ENCODE data around the gene REG1A. TPM values are rescaled to one million over a fixed set of nuclear protein-coding genes. Genes with fewer than 3 reads are reported as not detected.

REG1A gene
- total RNA-seq, 4 donors from 2014 or later: 0.45 TPM; not detected in 3

GRCh38 chr2:79122676-79123075, 2.4 kb downstream of the REG1A start:
- Histone ChIP-seq H3K4me3 (no peak overlapping the region), H3K36me3 (no peaks in the 10 kb centered on the region), H3K4me1 (no peaks in the 10 kb centered on the region), H3K27me3 (no peaks in the 10 kb centered on the region), H3K9me3 (no peaks in the 10 kb centered on the region), H3K27ac (replicated peaks in 1 of 4) (no peak overlapping the region)
- TF ChIP-seq CTCF (IDR thresholded peaks at IDR 0.05): no peak
- no peak for TF ChIP-seq POLR2AphosphoS5 (IDR thresholded peaks at IDR 0.05)
- TF ChIP-seq EP300 (IDR thresholded peaks at IDR 0.05): no peak
- TF ChIP-seq POLR2A (IDR thresholded peaks at IDR 0.05; ENCODE audit: low read depth): no peak
- DNase-seq (ENCODE audit: extremely low spot score): no peak
- WGBS: 81% methylated on average over 2 of the region's 2 CpGs
- intact Hi-C loops (cut with DNase I): no loop called here

DNA sequence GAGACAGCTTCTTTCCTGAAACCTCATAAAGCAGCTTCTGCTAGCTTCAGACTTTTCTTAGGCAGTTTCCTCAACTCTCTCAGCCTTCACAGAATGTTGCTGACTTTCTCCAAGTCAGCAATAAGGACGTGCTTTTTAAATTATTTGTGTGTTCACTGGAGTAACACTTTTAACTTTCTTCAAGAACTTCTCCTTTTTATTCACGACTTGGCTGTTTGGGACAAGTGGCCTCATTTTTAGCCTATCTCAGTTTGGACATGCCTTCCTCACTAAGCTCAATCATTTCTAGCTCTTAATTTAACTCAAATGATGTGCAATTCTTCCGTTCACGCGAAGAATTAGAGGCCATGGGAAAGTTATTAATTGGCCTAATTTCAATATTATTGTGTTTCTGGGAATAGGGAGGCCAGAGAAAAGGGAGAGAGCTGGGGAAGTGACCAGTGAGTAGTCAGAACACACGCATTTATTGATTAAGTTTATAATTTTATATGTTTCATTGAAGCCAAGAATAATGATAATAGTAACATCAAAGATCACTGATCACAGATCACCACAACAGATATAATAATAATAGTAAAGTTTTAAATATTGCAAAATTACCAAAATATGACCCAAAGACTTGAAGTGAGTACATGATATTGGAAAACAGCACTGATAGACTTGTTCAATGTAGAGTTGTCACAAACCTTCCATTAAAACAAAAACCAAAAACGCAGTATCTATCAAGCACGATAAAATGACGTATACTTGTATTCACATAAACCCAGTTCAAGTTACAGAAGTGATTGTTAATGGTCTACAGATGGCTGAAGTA, 4.8 kb downstream of the REG1A start:
- no peaks in the 10 kb centered on the region for H3K4me1 ChIP-seq
- WGBS: 78% methylated on average over 9 of the region's 9 CpGs
- DNase-seq (ENCODE audit: extremely low spot score): no peak
- no peak overlapping the region for H3K4me3 ChIP-seq
- no peaks in the 10 kb centered on the region for H3K36me3 ChIP-seq
- H3K27me3 ChIP-seq: no peaks in the 10 kb centered on the region
- H3K27ac ChIP-seq (replicated peaks in 1 of 4): no peak overlapping the region
- TF ChIP-seq EP300 (IDR thresholded peaks at IDR 0.05): no peak
- TF ChIP-seq CTCF (IDR thresholded peaks at IDR 0.05): no peak
- no peak for TF ChIP-seq POLR2A (IDR thresholded peaks at IDR 0.05; ENCODE audit: low read depth)
- no peak for TF ChIP-seq POLR2AphosphoS5 (IDR thresholded peaks at IDR 0.05)
- intact Hi-C loops (cut with DNase I): no loop called here
- H3K9me3 ChIP-seq: no peaks in the 10 kb centered on the region

DNA sequence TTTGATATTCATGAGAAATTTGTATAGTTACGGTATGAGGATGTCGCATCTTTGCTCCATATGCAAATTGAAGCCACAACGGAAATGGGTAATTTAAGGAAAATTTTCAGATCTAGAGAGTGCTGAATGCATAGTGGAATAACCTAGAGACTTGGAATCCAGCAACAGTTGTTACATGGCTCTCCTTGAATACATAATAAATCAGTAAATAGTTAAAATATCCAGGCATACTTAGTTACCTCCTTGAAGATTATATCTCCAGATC, 5.4 kb downstream of the REG1A start:
- intact Hi-C loops (cut with DNase I): no loop called here
- TF ChIP-seq CTCF (IDR thresholded peaks at IDR 0.05) (no peak), POLR2AphosphoS5 (IDR thresholded peaks at IDR 0.05) (no peak), EP300 (IDR thresholded peaks at IDR 0.05) (no peak), POLR2A (IDR thresholded peaks at IDR 0.05; ENCODE audit: low read depth) (no peak)
- H3K4me1 ChIP-seq: no peaks in the 10 kb centered on the region

GRCh38 chr2:79128406-79128805, 8.1 kb downstream of the REG1A start:
- no peak for TF ChIP-seq CTCF (IDR thresholded peaks at IDR 0.05)
- TF ChIP-seq EP300 (IDR thresholded peaks at IDR 0.05): no peak
- no peak for TF ChIP-seq POLR2A (IDR thresholded peaks at IDR 0.05; ENCODE audit: low read depth)
- TF ChIP-seq POLR2AphosphoS5 (IDR thresholded peaks at IDR 0.05): no peak
- Histone ChIP-seq H3K4me3 (no peak overlapping the region), H3K9me3 (no peaks in the 10 kb centered on the region), H3K27ac (replicated peaks in 1 of 4) (no peak overlapping the region), H3K27me3 (no peaks in the 10 kb centered on the region), H3K4me1 (no peaks in the 10 kb centered on the region), H3K36me3 (no peaks in the 10 kb centered on the region)
- intact Hi-C loops (cut with DNase I): no loop called here
- WGBS: 83% methylated on average over 3 of the region's 3 CpGs
- DNase-seq (ENCODE audit: extremely low spot score): no peak

More for the DNA sequence above, 5.4 kb downstream of the REG1A start:
- no peak overlapping the region for H3K27ac ChIP-seq (replicated peaks in 1 of 4)
- WGBS: 93% methylated on average over 3 of the region's 3 CpGs
- no peak for DNase-seq (ENCODE audit: extremely low spot score)
- H3K27me3 ChIP-seq: no peaks in the 10 kb centered on the region
- H3K4me3 ChIP-seq: no peak overlapping the region
- H3K36me3 ChIP-seq: no peaks in the 10 kb centered on the region
- no peaks in the 10 kb centered on the region for H3K9me3 ChIP-seq

- Histone ChIP-seq H3K27me3 (no peaks in the 10 kb centered on the region), H3K36me3 (no peaks in the 10 kb centered on the region), H3K27ac (replicated peaks in 1 of 4) (no peak overlapping the region), H3K4me1 (no peaks in the 10 kb centered on the region), H3K4me3 (no peak overlapping the region), H3K9me3 (no peaks in the 10 kb centered on the region)
- DNase-seq (ENCODE audit: extremely low spot score): no peak
- TF ChIP-seq POLR2A (IDR thresholded peaks at IDR 0.05; ENCODE audit: low read depth) (no peak), EP300 (IDR thresholded peaks at IDR 0.05) (no peak), POLR2AphosphoS5 (IDR thresholded peaks at IDR 0.05) (no peak), CTCF (IDR thresholded peaks at IDR 0.05) (no peak)
- WGBS: 76% methylated on average over 6 of the region's 6 CpGs
- intact Hi-C loops (cut with DNase I): no loop called here
Observed at GRCh38 chr2:79129260-79129659, 9.0 kb downstream of the REG1A start.
